Heart left ventricle (tissue), 16 donors: ENCODE data around the gene FXYD5. TPM values are rescaled to one million over a fixed set of nuclear protein-coding genes. Genes with fewer than 3 reads are reported as not detected.

ENCODE experiments used
- ATAC-seq, 4 donors: fragments of 200-7000 bp; cut with Tn5 transposase; one replicate each; pipeline ENCODE4 v1.9.1; 2020 to 2022; ENCODE audit warnings: moderate library complexity in 4 of 4, mild to moderate bottlenecking in 3 of 4, moderate number of reproducible peaks in 1 of 4
- DNase-seq, 5 donors: peaks; one replicate each; pipeline ENCODE4 v3.0.0-alpha.2; 2020
- H3K27ac ChIP-seq, 12 donors: fragments of 200-600 bp; sonication (generic) in 4 of 12; one replicate each; pipeline versions ENCODE4 v1.5.0 to v1.8.0; 2016 to 2022; ENCODE audit warnings: mild to moderate bottlenecking in 2 of 12
- H3K27me3 ChIP-seq, 9 donors: fragments of 200-600 bp; sonication (generic) in 2 of 9; one replicate each; pipeline versions ENCODE4 v1.5.1 to v1.8.0; 2016 to 2022; ENCODE audit warnings: mild to moderate bottlenecking in 3 of 9
- H3K36me3 ChIP-seq, 9 donors: fragments of 200-600 bp; sonication (generic) in 2 of 9; one replicate each; pipeline versions ENCODE4 v1.5.0 to v1.8.0; 2018 to 2022; ENCODE audit warnings: mild to moderate bottlenecking in 2 of 9
- H3K4me1 ChIP-seq, 12 donors: fragments of 200-600 bp; sonication (generic) in 4 of 12; one replicate each; pipeline versions ENCODE4 v1.5.0 to v1.8.0; 2016 to 2022; ENCODE audit warnings: mild to moderate bottlenecking in 3 of 12
- H3K4me3 ChIP-seq, 12 donors: fragments of 200-600 bp; sonication (generic) in 4 of 12; one replicate each; pipeline versions ENCODE4 v1.5.0 to v1.8.0; 2017 to 2022; ENCODE audit warnings: mild to moderate bottlenecking in 9 of 12, moderate library complexity in 4 of 12
- H3K9me3 ChIP-seq, 12 donors: fragments of 200-600 bp; sonication (generic) in 4 of 12; one replicate each; pipeline versions ENCODE4 v1.5.0 to v1.8.0; 2016 to 2022; ENCODE audit warnings: mild to moderate bottlenecking in 1 of 12
- CTCF ChIP-seq, 12 donors: fragments of 200-600 bp; sonication (generic) in 4 of 12; IDR thresholded peaks; one replicate each; pipeline versions ENCODE4 v1.5.0 to v1.8.0; 2018 to 2022; ENCODE audit warnings: antibody characterized with exemption in 12 of 12, mild to moderate bottlenecking in 5 of 12
- POLR2A ChIP-seq, 2 donors: fragments of 450-650 bp; IDR thresholded peaks; one replicate each; pipeline ENCODE4 v1.6.1; 2017; ENCODE audit warnings: antibody characterized with exemption in 2 of 2, mild to moderate bottlenecking in 2 of 2, moderate library complexity in 2 of 2
- WGBS, 4 donors: extraction: QIAGEN DNeasy Blood & Tissue Kit in 2 of 4; methylation state at CpG; one replicate each; pipeline versions ENCODE4 v1.1.5 to v1.1.7; 2013 to 2018; 5-methylcytosine and 5-hydroxymethylcytosine counted together
- intact Hi-C, 10 donors: fragments of 100-400 bp; cut with DNase I; formaldehyde crosslinking; loops; one replicate each; pipeline versions ENCODE4 v1.11.1 to v1.14.2; 2022
- polyA plus RNA-seq, 2 donors: library from polyadenylated mRNA; stranded (reverse); fragments of 200-250 nt; gene quantifications; one replicate each; pipeline ENCODE4 v1.2.3, GENCODE V29; 2013
- total RNA-seq, 9 donors: library from RNA; depleted of rRNA in 2 of 9; stranded (reverse); fragments of >200 nt in 2 of 9; fragmentation: NEBNext Ultra II Directional in 3 of 9; extraction: Animal tissue kit (Norgen Biotek cat#: 25700) in 3 of 9; gene quantifications; one replicate each; pipeline versions ENCODE4 v1.1.0 to v1.2.4, GENCODE V29; 2016 to 2023
- donor health status: ischemic (EF 13 %, LVEDD 7.1; RV severe dilation, severe dysfunction).
- donor health status: healthy with polysubstance abuse.
- donor health status: DM: no; HTN: yes; CAD: no.
- donor health status: DM: no; HTN: no; CAD: no.
- donor health status: ischemic (EF 25% LVEDD 6.9; RV normal size, moderate dysfunction).
- donor health status: ischemic (EF 25% LVEDD 5.7; RV mildly dilated, moderate dysfunction).
- donor health status: healthy.
- donor health status: DM: yes; HTN: yes; CAD: no.
- donor health status: ischemic (EF 35%, LVEDD 5.7; RV mildly dilated, moderate dysfunction).
- donor health status: nonischemic (EF 11% LVEDD 7.7; RV severe dilation, severe dysfunction).
- donor health status: DM: yes; HTN: yes; CAD: no.
- donor health status: PGD.
- donor health status: ischemic (EF 29% LVEDD 5.4; RV normal size, mild dysfunction).
- donor health status: nonischemic (EF 23%, LVEDD 6.1; RV moderate dilation, normal function).

The FXYD5 gene
- total and polyA plus RNA-seq, 11 donors = 15.3 to 87.9 (median 25.6) TPM

GRCh38 chr19:35211545-35212230, 57.2 kb downstream of the FXYD5 start:
- peak; percentile 51 to 80 (median 55) for DNase-seq
- Histone ChIP-seq H3K36me3 (no peaks in the 10 kb centered on the region), H3K9me3 (peaks cover 0 to 3% (median 0%) of the 10 kb centered on the region in 12 donors), H3K27ac (peak overlapping the region in 10 of 12 donors; percentile 17 to 94 (median 39)), H3K4me3 (no peak overlapping the region), H3K4me1 (peaks cover 0 to 64% (median 25%) of the 10 kb centered on the region in 12 donors), H3K27me3 (no peaks in the 10 kb centered on the region)
- intact Hi-C loops = no loop called here
- TF ChIP-seq CTCF (IDR thresholded peaks at IDR 0.05) (no peak), POLR2A (IDR thresholded peaks at IDR 0.05) (no peak)
- ATAC-seq = peak in 3 of 4 donors; percentile 31 to 67 (median 50)
- WGBS, 4 donors = 50 to 66% (median 59%) methylated on average over 5 to 7 of the region's 7 CpGs

GRCh38 chr19:35212241-35212640, 57.7 kb downstream of the FXYD5 start:
- TF ChIP-seq POLR2A (IDR thresholded peaks at IDR 0.05) = no peak
- no peak for TF ChIP-seq CTCF (IDR thresholded peaks at IDR 0.05)
- intact Hi-C loops = no loop called here
- Histone ChIP-seq H3K27ac (peak overlapping the region in 11 of 12 donors; percentile 1 to 94 (median 38)), H3K4me1 (peaks cover 0 to 65% (median 25%) of the 10 kb centered on the region in 12 donors), H3K9me3 (peaks cover 0 to 6% (median 0%) of the 10 kb centered on the region in 12 donors), H3K4me3 (no peak overlapping the region), H3K36me3 (no peaks in the 10 kb centered on the region), H3K27me3 (no peaks in the 10 kb centered on the region)
- WGBS, 4 donors = 67 to 74% (median 70%) methylated on average over 7 of the region's 7 CpGs
- DNase-seq (no peak), ATAC-seq (no peak)

- Histone ChIP-seq H3K4me3 (peak overlapping the region in 1 of 12 donors; percentile 13), H3K27ac (peak overlapping the region; percentile 62 to 94 (median 72)), H3K9me3 (peaks cover 0 to 9% (median 0%) of the 10 kb centered on the region in 12 donors), H3K27me3 (no peaks in the 10 kb centered on the region), H3K36me3 (no peaks in the 10 kb centered on the region), H3K4me1 (peaks cover 0 to 59% (median 25%) of the 10 kb centered on the region in 12 donors)
- ATAC-seq (peak; percentile 81 to 87 (median 84)), DNase-seq (peak in 4 of 5 donors; percentile 70 to 89 (median 81))
- intact Hi-C loops = no loop called here
- WGBS, 4 donors = 15 to 17% (median 16%) methylated on average over 21 of the region's 21 CpGs
- TF ChIP-seq CTCF (IDR thresholded peaks at IDR 0.05) (no peak), POLR2A (IDR thresholded peaks at IDR 0.05) (no peak)
Observed at GRCh38 chr19:35213663-35214632, 59.4 kb downstream of the FXYD5 start.
